C4-2B (cell line): ENCODE data around the gene TOMM34.

ENCODE experiments used
- H3K27ac ChIP-seq: fragments of 450-650 bp; 2 replicates; pipeline ENCODE4 v1.5.1; 2017
- ZFX ChIP-seq: fragments of 450-650 bp; IDR thresholded peaks from 2 replicates; pipeline ENCODE4 v1.6.1; 2017
- TF ChIP-seq, protein P1 (sequence below): fragments of 450-650 bp; conservative IDR thresholded peaks from 2 replicates; pipeline ENCODE4 v1.5.1; 2017; ENCODE audit warnings: mild to moderate bottlenecking

Gene TOMM34

DNA sequence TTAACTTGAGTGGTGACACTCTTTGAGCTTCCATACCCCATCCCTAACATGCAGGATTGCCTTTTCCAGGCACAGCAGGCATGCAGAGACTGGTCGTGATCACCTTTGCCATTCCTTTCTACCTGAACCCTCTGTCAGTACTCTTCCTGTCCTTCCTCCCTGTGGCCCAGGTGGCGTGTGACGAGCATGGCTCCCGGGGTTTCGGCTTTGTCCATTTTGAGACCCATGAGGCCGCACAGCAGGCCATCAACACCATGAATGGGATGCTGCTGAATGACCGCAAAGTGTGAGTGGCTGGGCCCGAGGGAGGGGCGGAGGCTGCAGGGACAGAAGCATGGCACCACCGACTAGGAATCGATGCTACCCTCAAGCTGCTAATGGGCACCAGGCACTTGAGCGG is 43.6 kb downstream of the TOMM34 start:
- H3K27ac ChIP-seq, result no peak overlapping the region
- TF ChIP-seq ZFX, result no peak

DNA sequence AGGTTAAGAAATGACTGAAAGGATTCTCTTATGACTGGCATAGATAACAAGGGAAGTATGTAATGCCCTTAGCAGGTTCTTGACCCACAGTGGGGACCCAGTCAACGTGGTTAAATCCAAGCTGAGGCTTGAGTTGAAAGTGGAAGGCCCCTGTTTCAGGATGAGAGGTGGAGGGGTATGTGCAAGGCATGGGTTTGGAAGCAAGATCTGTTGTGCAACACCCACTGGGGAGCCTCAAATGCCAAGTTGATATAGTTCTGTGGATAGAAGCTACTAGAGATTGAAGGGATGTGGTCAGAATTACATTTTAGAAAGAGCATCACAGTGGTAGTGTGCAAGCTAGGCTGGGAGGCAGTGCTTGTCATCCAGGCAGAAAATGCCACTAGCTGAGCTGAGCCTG is 45.3 kb downstream of the TOMM34 start:
- TF ChIP-seq, protein P1, sequence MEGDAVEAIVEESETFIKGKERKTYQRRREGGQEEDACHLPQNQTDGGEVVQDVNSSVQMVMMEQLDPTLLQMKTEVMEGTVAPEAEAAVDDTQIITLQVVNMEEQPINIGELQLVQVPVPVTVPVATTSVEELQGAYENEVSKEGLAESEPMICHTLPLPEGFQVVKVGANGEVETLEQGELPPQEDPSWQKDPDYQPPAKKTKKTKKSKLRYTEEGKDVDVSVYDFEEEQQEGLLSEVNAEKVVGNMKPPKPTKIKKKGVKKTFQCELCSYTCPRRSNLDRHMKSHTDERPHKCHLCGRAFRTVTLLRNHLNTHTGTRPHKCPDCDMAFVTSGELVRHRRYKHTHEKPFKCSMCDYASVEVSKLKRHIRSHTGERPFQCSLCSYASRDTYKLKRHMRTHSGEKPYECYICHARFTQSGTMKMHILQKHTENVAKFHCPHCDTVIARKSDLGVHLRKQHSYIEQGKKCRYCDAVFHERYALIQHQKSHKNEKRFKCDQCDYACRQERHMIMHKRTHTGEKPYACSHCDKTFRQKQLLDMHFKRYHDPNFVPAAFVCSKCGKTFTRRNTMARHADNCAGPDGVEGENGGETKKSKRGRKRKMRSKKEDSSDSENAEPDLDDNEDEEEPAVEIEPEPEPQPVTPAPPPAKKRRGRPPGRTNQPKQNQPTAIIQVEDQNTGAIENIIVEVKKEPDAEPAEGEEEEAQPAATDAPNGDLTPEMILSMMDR, result no peak
- TF ChIP-seq ZFX, result no peak
- H3K27ac ChIP-seq, result no peak overlapping the region

DNA sequence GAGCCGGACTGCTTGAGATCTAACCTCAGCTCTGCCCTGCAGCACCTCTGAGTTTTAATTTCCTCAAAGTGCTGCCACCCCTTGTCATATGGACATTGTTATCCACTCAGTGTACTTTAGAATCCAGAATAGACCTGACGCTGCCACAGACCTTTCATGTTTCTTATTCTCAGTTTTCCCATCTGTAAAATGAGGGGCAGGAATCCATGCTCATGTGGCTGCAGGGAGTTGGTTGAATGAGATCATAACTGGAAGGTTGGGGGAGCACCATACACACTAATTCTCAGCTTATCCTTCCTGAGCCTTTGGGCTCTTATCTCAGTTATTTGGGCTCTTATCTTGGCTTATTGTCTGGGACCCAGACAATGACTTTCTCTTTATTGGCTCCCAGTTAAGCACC is 48.0 kb downstream of the TOMM34 start:
- no peak for TF ChIP-seq ZFX
- TF ChIP-seq, protein P1, result no peak
- H3K27ac ChIP-seq, result peak overlapping the region; percentile 71

DNA sequence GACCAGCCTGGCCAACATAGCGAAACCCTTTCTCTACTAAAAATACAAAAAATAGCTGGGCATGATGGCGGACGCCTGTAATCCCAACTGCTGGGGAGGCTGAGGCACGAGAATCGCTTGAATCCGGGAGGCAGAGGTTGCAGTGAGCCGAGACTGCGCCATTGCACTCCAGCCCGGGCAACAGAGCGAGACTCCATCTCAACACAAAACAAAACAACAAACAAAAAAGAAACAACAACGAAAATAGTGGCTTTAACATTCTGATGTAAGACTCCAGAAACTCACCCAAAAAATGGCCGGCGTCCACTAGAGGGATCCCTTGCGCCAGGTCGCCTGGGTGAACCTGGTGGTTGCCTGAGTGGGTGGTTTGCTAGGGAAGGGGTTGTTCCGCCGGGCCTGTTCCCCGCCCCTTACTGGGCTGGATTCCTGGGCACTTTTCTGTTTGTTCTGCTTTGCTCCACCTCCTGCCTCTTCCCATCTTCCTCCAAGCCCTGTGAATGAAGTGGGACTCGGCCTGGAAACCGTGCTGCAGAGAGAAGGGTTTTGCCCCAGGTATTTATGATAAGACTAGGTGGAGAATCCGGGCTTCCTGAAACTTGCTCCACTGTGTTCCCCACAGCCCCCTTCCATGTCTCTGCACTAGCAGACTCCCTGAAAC is 48.8 kb downstream of the TOMM34 start:
- peak overlapping the region; percentile 71 for H3K27ac ChIP-seq
- TF ChIP-seq, protein P1, result peak; percentile 90
- no peak for TF ChIP-seq ZFX

DNA sequence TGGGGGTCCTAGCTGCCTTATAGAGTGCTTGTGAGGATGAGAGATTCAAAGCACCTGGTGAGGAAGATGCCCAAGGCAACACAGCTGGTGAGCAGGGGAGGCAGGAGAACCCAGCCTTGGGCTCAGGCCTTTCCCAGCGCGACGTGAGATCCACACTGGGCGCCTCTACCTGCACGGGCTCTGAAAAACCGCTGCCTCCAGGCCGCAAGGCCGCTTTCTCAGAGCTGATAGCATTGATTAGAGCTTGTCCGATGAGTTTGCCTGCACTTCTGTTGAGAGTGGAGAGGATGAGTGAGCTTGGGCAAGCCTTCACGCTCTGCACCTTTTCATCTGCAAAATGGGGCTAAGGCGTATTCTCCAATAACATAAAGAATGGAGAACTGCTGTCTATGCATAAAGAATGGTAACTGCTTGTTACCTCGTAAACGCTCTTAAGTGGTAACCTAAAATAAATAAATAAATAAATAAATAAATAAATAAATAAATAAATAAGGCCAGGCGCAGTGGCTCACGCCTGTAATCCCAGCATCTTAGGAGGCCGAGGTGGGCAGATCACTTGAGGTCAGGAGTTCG is 49.4 kb downstream of the TOMM34 start:
- TF ChIP-seq ZFX, result no peak
- TF ChIP-seq, protein P1, result no peak
- peak overlapping the region; percentile 71 for H3K27ac ChIP-seq

DNA sequence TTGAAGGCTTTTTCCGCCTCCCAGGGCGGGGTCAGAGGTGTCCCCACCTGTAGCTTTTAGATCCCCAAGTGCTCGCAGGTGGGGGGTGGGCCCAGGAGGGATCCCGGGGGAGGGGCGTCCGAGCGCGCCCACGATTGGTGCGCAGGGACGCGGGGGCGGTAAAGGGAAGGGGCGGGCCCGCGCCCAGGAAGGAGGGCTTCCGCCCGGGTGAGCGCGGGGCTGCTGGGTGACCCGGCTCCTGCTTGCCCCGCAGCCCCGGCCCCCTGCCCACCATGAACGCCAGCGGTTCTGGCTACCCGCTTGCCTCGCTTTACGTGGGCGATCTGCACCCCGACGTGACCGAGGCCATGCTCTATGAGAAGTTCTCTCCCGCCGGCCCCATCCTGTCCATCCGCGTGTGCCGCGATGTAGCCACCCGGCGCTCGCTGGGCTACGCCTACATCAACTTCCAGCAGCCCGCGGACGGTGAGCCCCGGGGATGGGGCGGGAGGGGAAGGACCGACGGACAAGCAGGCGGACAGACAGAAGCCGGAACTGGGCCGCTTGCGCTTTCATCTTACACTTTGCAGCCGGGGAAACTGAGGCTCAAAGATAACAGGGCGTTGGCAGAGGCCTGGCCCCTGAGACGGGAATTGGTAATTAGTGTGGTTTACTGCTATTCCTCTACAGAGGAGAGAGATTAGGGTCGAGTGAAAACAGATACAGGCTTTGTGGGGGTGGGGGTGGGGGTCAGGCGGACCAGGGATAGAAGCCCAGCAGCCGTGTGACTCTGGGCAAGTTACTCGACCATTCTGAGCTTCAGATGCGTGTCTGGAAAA is 50.1 kb downstream of the TOMM34 start, which contains the start of gene PABPC1L:
TSS of gene PABPC1L (plus strand) at position 189 of the 818 bp plus-strand sequence. CDS start at position 273, 84 bp downstream.
- peak within 1 kb of the TSS; percentile 71 for H3K27ac ChIP-seq
- TF ChIP-seq ZFX, result 0 out of 2 replicates have a peak, but pooled peaks have one; percentile 25
- TF ChIP-seq, protein P1, result no peak

DNA sequence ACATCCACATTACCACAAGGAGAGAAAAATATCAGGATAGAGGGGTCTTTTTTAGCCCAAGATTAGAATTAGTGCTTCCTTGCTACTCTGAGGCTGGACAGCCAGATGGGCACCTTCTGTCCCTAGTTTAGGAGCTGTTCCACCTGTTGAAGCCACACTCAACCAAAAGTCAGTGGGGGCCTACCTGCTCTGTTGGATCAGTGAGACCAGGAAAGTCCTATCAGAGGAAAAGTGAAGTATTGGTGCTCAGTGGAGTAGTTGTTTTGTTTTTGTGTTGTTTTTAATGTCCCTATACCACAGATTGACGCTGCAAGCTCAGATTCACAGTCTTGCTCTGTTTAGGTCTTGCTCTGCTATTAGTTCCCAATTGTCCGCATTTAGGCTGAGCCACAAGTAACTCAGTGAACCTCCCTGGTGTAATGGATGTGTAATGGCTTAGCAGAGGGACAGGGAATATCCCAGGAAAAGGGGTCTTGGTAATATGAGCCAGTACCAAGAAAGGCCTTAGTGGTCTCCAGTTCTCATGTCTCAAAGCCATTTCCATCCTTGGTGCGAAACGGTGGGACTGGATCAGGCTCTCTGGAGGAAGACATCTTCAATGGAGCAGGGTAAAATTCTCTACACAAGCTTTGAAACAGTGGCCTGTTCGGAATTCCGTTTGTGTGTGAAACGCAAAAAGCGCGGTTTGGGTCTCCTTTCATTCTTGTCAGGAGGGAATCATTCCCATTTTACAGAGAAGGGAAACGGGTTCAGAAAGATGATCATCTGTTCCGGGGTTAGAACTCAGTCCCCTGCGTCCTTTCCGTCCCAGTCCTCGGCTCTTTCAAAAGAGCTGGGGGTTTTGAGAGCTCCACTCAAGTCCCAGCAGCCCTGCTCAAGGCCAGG is 51.0 kb downstream of the TOMM34 start:
- peak overlapping the region; percentile 71 for H3K27ac ChIP-seq
- no peak for TF ChIP-seq ZFX
- TF ChIP-seq, protein P1, result no peak
